SK-N-MC (cell line): ENCODE data around the gene UMPS.
"Not testable (repeated sequence)": the region's sequence is repeated elsewhere in the genome, so short reads cannot be mapped to it uniquely, and the experiment has no call there.

ENCODE experiments used
- DNase-seq: peaks from one replicate; pipeline ENCODE4 v3.0.0-alpha.2; 2011; ENCODE audit warnings: low read depth, low spot score
- H3K27ac ChIP-seq: fragments of 200-600 bp; sonication (generic); 2 replicates; pipeline ENCODE4 v1.5.1; 2016; ENCODE audit warnings: mixed run types
- H3K36me3 ChIP-seq: fragments of 200-600 bp; sonication (generic); 2 replicates; pipeline ENCODE4 v1.6.1; 2017; ENCODE audit warnings: antibody characterized with exemption, low read length, mixed read lengths; ENCODE audit not compliant: insufficient read depth
- H3K4me3 ChIP-seq: fragments of 200-600 bp; sonication (generic); 2 replicates; pipeline ENCODE4 v1.5.1; 2016
- H3K9ac ChIP-seq: fragments of 200-600 bp; sonication (generic); 2 replicates; pipeline ENCODE4 v1.8.0; 2017; ENCODE audit warnings: mixed run types, mixed read lengths; ENCODE audit not compliant: insufficient read length
- H3K9me3 ChIP-seq: fragments of 200-600 bp; sonication (generic); 2 replicates; pipeline ENCODE4 v1.6.1; 2017; ENCODE audit warnings: low read depth, mild to moderate bottlenecking, antibody characterized with exemption, low read length, moderate library complexity, mixed read lengths
- EZH2 ChIP-seq: fragments of 200-600 bp; sonication (generic); IDR thresholded peaks from one replicate; pipeline ENCODE4 v1.6.1; 2017; ENCODE audit warnings: antibody characterized with exemption
- FOXP2 ChIP-seq: optimal IDR thresholded peaks from 2 replicates; pipeline ENCODE3; 2011; ENCODE audit warnings: mild to moderate bottlenecking, moderate library complexity; ENCODE audit not compliant: insufficient read depth; ENCODE audit errors: extremely low read length, control extremely low read depth
- POLR2AphosphoS5 ChIP-seq: IDR thresholded peaks from 2 replicates; pipeline ENCODE4 v1.6.1; 2012; ENCODE audit warnings: mild to moderate bottlenecking, low read depth, low read length, borderline replicate concordance

UMPS gene

GRCh38 chr3:124700880-124701684 is 29.2 kb upstream of the UMPS start:
- Histone ChIP-seq H3K27ac (no peak overlapping the region), H3K9ac (no peak overlapping the region), H3K4me3 (no peak overlapping the region), H3K36me3 (no peaks in the 10 kb centered on the region), H3K9me3 (no peaks in the 10 kb centered on the region)
- TF ChIP-seq EZH2, result no peak
- TF ChIP-seq FOXP2, result no peak
- no peak for TF ChIP-seq POLR2AphosphoS5
- DNase-seq, result no peak

GRCh38 chr3:124701687-124702086 is 28.6 kb upstream of the UMPS start:
- H3K27ac ChIP-seq, result no peak overlapping the region
- no peaks in the 10 kb centered on the region for H3K36me3 ChIP-seq
- H3K9ac ChIP-seq, result no peak overlapping the region
- no peak for DNase-seq
- no peak overlapping the region for H3K4me3 ChIP-seq
- TF ChIP-seq EZH2 (no peak), FOXP2 (no peak), POLR2AphosphoS5 (no peak)
- no peaks in the 10 kb centered on the region for H3K9me3 ChIP-seq

GRCh38 chr3:124702950-124703349 is 27.3 kb upstream of the UMPS start:
- Histone ChIP-seq H3K9me3 (no peaks in the 10 kb centered on the region), H3K36me3 (no peaks in the 10 kb centered on the region), H3K27ac (no peak overlapping the region), H3K4me3 (no peak overlapping the region), H3K9ac (no peak overlapping the region)
- DNase-seq, result no peak
- TF ChIP-seq EZH2 (no peak), POLR2AphosphoS5 (no peak), FOXP2 (no peak)

GRCh38 chr3:124705552-124705951 is 24.7 kb upstream of the UMPS start:
- peaks cover 4% of the 10 kb centered on the region; the same call in 1 of the 2 replicates for H3K9me3 ChIP-seq
- no peak for TF ChIP-seq FOXP2
- peak; percentile 62; the same call in 1 of the 2 replicates for TF ChIP-seq POLR2AphosphoS5
- H3K9ac ChIP-seq, result no peak overlapping the region
- DNase-seq, result peak; percentile 91
- H3K36me3 ChIP-seq, result peaks cover 5% of the 10 kb centered on the region; the same call in 1 of the 2 replicates
- peak overlapping the region; percentile 98 for H3K27ac ChIP-seq
- no peak overlapping the region for H3K4me3 ChIP-seq

- not testable (repeated sequence) for H3K9me3 ChIP-seq, H3K4me3 ChIP-seq, H3K36me3 ChIP-seq, H3K9ac ChIP-seq, DNase-seq
- peak overlapping the region; percentile 98 for H3K27ac ChIP-seq
These were observed 23.0 kb upstream of the UMPS start for GRCh38 chr3:124707223-124707622.

GRCh38 chr3:124707656-124708062 is 22.6 kb upstream of the UMPS start:
- TF ChIP-seq FOXP2, result peak; percentile 9
- no peak for TF ChIP-seq EZH2
- no peak for TF ChIP-seq POLR2AphosphoS5
- DNase-seq, result peak; percentile 98
- peaks cover 5% of the 10 kb centered on the region; the same call in 1 of the 2 replicates for H3K36me3 ChIP-seq
- peak overlapping the region; percentile 0; the same call in 1 of the 2 replicates for H3K4me3 ChIP-seq
- peak overlapping the region; percentile 63 for H3K9ac ChIP-seq
- peaks cover 4% of the 10 kb centered on the region; the same call in 1 of the 2 replicates for H3K9me3 ChIP-seq
- peak overlapping the region; percentile 98 for H3K27ac ChIP-seq

- DNase-seq, result no peak
- Histone ChIP-seq H3K9me3 (no peaks in the 10 kb centered on the region), H3K4me3 (no peak overlapping the region), H3K27ac (peak overlapping the region; percentile 65), H3K9ac (no peak overlapping the region), H3K36me3 (no peaks in the 10 kb centered on the region)
- TF ChIP-seq POLR2AphosphoS5 (no peak), FOXP2 (no peak), EZH2 (no peak)
These were observed 15.9 kb upstream of the UMPS start for GRCh38 chr3:124714223-124714853.

- no peak overlapping the region; the same call in 1 of the 2 replicates for H3K27ac ChIP-seq
- H3K36me3 ChIP-seq, result no peaks in the 10 kb centered on the region
- no peak overlapping the region for H3K9ac ChIP-seq
- DNase-seq, result no peak
- TF ChIP-seq FOXP2, result no peak
- TF ChIP-seq POLR2AphosphoS5, result no peak
- TF ChIP-seq EZH2, result no peak
- no peak overlapping the region for H3K4me3 ChIP-seq
- H3K9me3 ChIP-seq, result no peaks in the 10 kb centered on the region
These were observed 7.7 kb upstream of the UMPS start for GRCh38 chr3:124722589-124722988.

- DNase-seq, result no peak
- Histone ChIP-seq H3K4me3 (peak overlapping the region; percentile 93), H3K36me3 (peaks cover 41% of the 10 kb centered on the region), H3K9me3 (no peaks in the 10 kb centered on the region), H3K27ac (peak overlapping the region; percentile 76; the same call in 1 of the 2 replicates), H3K9ac (peak overlapping the region; percentile 99)
- TF ChIP-seq FOXP2 (no peak), EZH2 (no peak), POLR2AphosphoS5 (no peak)
These were observed 667 bp downstream of the UMPS start for GRCh38 chr3:124730941-124731297.
